GM12878 (cell line): ENCODE measurements around the gene KIAA1191.

ENCODE experiments used
- EZH2 ChIP-seq: IDR thresholded peaks from 2 replicates; pipeline ENCODE4 v1.6.1; 2012; ENCODE audit warnings: low read depth, mild to moderate bottlenecking, control low read depth, inconsistent platforms, low read length, borderline replicate concordance; ENCODE audit not compliant: control insufficient read depth
- NFXL1 ChIP-seq: fragments of 450-650 bp; IDR thresholded peaks from 2 replicates; pipeline ENCODE4 v1.6.1; 2017; ENCODE audit warnings: antibody characterized with exemption, mild to moderate bottlenecking, borderline replicate concordance
- TARDBP ChIP-seq: IDR thresholded peaks from 2 replicates; pipeline ENCODE4 v1.6.1; 2016; ENCODE audit warnings: borderline replicate concordance

DNA sequence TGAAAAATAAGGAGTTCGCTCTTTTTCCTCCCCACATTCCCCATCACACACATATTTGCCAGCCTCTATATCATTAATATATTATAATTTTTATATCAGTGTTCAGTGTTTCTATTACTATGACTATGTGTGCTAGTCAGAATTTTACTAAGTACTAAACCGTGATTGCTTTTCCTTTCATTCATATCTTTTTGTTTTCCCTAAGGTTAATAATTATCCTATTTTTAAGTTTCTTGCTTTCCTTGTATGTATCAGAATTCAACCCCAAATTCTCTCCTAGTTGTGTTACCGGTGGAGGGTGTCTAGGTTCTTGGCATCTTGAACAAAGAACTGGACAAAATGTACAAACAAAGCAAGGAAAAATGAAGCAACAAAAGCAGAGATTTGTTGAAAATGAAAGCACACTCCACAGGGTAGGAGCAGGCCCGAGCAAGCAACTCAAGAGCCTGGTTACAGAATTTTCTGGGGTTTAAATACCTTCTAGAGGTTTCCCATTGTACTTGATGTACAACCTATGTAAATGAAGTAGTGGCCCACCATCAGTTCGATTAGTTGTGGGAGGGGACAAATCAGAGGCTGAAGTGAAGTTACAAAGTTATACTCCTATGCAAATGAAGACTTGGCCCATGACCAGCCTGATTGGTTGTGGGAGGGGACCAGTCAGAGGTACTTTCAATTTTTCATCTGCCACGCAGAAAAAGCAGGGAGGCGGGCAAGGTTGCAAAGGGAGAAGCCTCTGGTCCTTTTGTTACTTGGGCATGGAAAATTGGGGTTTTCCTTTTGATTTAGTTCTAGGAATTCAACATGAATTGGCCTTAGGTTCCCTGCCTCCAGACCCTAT is 43.8 kb downstream of the KIAA1191 start:
- TF ChIP-seq TARDBP, result no peak
- TF ChIP-seq EZH2, result no peak
- no peak for TF ChIP-seq NFXL1
